Stomach smooth muscle (tissue), 2 donors: Measurements from ENCODE around the gene IFT57.

Experiments
- H3K27ac ChIP-seq: one replicate; pipeline ENCODE4 v1.7.0; 2013; ENCODE audit warnings: mild to moderate bottlenecking, low read length, inconsistent platforms
- H3K27me3 ChIP-seq, 2 donors: one replicate each; pipeline ENCODE4 v1.7.0; 2013; ENCODE audit warnings: low read length in 2 of 2; ENCODE audit not compliant: insufficient read depth in 2 of 2, control insufficient read depth in 1 of 2
- H3K36me3 ChIP-seq, 2 donors: one replicate each; pipeline ENCODE4 v1.7.0; 2013; ENCODE audit warnings: low read length in 2 of 2; ENCODE audit not compliant: control insufficient read depth in 2 of 2, insufficient read depth in 2 of 2
- H3K4me1 ChIP-seq: one replicate; pipeline ENCODE4 v1.7.0; 2013; ENCODE audit warnings: low read length; ENCODE audit not compliant: control insufficient read depth, insufficient read depth
- H3K4me3 ChIP-seq, 2 donors: one replicate each; pipeline ENCODE4 v1.7.0; 2013; ENCODE audit warnings: low read length in 2 of 2
- H3K9ac ChIP-seq, 2 donors: one replicate each; pipeline ENCODE4 v1.7.0; 2013; ENCODE audit warnings: low read length in 2 of 2, mild to moderate bottlenecking in 1 of 2
- H3K9me3 ChIP-seq, 2 donors: one replicate each; pipeline ENCODE4 v1.7.0; 2013; ENCODE audit warnings: low read length in 2 of 2; ENCODE audit not compliant: control insufficient read depth in 2 of 2
- donor health status: healthy.
- donor health status: Pancreatic carcinoma.

Gene IFT57

DNA sequence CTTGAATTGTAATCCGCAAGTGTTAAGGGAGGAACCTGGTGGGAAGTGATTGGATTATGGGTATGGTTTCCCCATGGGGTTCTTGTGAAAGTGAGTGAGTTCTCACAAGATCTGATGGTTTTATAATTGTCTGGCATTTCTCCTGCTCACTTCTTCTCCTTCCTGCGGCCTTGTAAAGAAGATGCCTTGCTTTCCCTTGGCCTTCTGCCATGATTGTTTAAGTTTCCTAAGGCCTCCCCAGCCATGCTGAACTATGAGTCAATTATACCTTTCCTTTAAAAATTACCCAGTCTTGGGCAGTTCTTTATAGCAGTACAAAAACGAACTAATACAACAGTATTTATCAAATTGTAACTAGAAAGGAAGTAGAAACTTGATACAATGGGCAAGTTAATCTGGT lies 31.9 kb downstream of the IFT57 start:
- Histone ChIP-seq H3K4me1 (no peaks in the 10 kb centered on the region), H3K9me3 (no peaks in the 10 kb centered on the region), H3K9ac (no peak overlapping the region), H3K27ac (no peak overlapping the region), H3K27me3 (no peaks in the 10 kb centered on the region), H3K36me3 (peaks cover 5 to 7% of the 10 kb centered on the region in 2 donors), H3K4me3 (no peak overlapping the region)

DNA sequence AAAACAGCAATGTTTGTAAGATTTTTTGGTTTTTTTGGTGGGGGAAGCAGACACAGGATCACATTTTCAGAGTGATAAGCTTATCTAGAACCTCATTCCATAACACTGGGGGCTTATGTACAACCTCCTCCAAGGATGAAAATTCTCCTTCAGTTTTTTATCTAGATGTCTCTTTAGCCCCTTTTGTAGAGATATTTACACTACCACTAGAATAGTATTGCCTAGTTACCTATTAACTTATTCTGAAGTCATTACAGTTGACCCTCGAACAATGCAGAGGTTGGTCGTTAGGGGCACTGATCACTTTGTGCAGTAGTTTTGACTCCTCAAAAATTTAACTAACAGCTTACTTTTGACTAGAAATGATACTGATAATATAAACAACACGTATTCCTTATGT lies 32.8 kb downstream of the IFT57 start:
- peaks cover 5 to 7% of the 10 kb centered on the region in 2 donors for H3K36me3 ChIP-seq
- H3K4me1 ChIP-seq: no peaks in the 10 kb centered on the region
- H3K9me3 ChIP-seq: peaks cover 0 to 4% of the 10 kb centered on the region in 2 donors
- no peak overlapping the region for H3K9ac ChIP-seq
- H3K4me3 ChIP-seq: no peak overlapping the region
- H3K27ac ChIP-seq: no peak overlapping the region
- H3K27me3 ChIP-seq: no peaks in the 10 kb centered on the region

DNA sequence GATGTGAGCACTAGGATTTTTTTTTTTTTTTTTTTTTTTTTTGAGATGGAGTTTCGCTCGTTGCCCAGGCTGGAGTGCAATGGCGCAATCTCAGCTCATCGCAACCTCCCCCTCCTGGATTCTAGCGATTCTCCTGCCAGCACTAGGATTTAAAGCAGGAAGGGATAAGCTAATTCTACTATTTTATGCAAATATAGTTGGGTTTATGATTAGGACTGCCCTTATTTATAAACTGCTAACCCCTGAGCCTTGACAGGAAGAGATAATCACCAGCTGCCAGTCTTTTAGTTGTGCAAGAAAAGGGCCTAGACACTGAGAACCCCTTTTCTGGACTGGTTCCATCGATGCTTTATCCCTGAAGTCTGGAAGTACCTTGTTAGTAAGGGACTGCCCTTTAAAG lies 36.7 kb downstream of the IFT57 start:
- Histone ChIP-seq H3K36me3 (peaks cover 3 to 7% of the 10 kb centered on the region in 2 donors), H3K4me1 (no peaks in the 10 kb centered on the region), H3K9me3 (peaks cover 0 to 4% of the 10 kb centered on the region in 2 donors), H3K4me3 (no peak overlapping the region), H3K9ac (no peak overlapping the region), H3K27ac (no peak overlapping the region), H3K27me3 (no peaks in the 10 kb centered on the region)

DNA sequence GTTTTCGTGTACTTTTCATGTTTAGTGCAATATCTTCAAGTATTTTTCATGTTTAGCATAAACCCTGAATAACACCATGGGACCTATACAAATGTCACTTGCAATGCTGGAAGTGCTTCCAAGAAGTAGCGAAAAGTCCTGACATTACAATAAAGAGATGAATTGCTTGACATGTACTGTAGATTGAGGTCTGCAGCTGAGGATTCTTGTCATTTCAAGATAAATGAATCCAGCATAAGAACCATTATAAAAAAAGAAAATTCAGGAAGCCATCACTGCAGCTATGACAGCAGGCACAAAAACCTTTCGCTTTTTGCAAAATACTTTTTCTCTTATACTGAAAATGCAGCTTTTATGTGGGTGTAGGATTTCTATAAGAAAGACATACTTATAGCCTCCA lies 37.4 kb downstream of the IFT57 start:
- Histone ChIP-seq H3K36me3 (peaks cover under 1 to 3% of the 10 kb centered on the region in 2 donors), H3K9ac (no peak overlapping the region), H3K27ac (no peak overlapping the region), H3K9me3 (peaks cover 0 to 4% of the 10 kb centered on the region in 2 donors), H3K4me1 (no peaks in the 10 kb centered on the region), H3K27me3 (no peaks in the 10 kb centered on the region), H3K4me3 (no peak overlapping the region)

DNA sequence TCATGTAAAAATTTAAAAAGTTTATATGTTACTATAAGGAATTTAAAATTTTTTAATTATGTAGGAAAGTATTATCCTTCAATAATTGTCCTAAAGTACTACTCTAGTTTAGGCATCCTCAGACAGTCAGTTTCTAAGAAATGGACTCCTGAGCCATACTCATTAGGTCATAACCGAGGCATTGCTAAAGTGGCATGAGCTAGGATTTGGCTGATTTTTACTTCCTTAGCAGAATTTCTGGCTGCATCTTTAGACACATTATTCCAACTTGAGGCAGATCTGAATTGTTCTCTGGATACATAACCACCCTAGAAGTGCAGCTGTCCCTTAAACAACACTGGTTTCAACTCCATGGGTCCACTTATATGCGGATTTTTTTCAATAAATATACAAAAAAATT lies 38.3 kb downstream of the IFT57 start:
- Histone ChIP-seq H3K27ac (no peak overlapping the region), H3K4me3 (no peak overlapping the region), H3K9me3 (peaks cover 0 to 4% of the 10 kb centered on the region in 2 donors), H3K27me3 (no peaks in the 10 kb centered on the region), H3K4me1 (no peaks in the 10 kb centered on the region), H3K36me3 (peaks cover 0 to 3% of the 10 kb centered on the region in 2 donors), H3K9ac (no peak overlapping the region)

DNA sequence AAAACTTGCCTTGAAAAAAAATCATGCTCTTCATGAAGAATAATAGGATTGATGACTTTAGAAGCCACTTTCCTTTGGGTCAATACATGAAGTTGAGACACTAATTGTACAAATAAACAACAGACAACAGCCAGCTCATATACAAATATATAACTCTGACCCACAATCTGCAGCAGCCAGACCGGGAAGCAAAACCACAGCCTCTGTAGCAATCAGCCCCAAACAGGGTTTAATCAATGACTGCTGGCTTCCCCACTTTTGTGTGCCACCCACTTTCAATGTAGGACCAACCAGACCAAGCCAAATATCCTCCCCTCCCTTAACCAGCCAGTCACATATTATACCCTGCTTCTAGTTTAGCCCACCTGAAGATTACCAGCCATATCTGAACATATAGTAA lies 39.0 kb downstream of the IFT57 start:
- H3K36me3 ChIP-seq: peaks cover 0 to 3% of the 10 kb centered on the region in 2 donors
- H3K27me3 ChIP-seq: no peaks in the 10 kb centered on the region
- H3K4me3 ChIP-seq: no peak overlapping the region
- H3K9me3 ChIP-seq: peaks cover 0 to 4% of the 10 kb centered on the region in 2 donors
- H3K27ac ChIP-seq: no peak overlapping the region
- H3K4me1 ChIP-seq: no peaks in the 10 kb centered on the region
- no peak overlapping the region for H3K9ac ChIP-seq

DNA sequence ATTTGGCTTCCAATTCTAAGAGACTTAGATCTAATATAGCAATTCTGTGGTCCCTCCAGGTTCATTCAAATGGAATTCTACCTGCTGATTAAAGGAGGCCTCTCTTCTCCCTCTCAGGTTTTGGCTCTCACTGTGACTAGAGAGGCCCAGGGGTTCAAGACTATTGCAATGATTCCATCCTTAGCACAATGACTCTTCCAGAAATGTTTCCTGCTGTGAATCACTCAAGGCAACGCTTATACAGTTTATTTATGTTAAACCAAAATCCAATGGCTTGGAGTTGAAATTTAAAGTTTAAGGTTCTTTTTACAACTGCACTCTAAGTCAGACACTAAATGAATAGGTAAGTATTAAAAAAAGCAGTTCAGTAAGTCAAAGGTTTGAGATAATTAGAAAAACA lies 39.9 kb downstream of the IFT57 start:
- no peak overlapping the region for H3K27ac ChIP-seq
- no peaks in the 10 kb centered on the region for H3K4me1 ChIP-seq
- peaks cover 0 to 4% of the 10 kb centered on the region in 2 donors for H3K9me3 ChIP-seq
- peaks cover 0 to 3% of the 10 kb centered on the region in 2 donors for H3K36me3 ChIP-seq
- H3K27me3 ChIP-seq: no peaks in the 10 kb centered on the region
- H3K9ac ChIP-seq: no peak overlapping the region
- no peak overlapping the region for H3K4me3 ChIP-seq

DNA sequence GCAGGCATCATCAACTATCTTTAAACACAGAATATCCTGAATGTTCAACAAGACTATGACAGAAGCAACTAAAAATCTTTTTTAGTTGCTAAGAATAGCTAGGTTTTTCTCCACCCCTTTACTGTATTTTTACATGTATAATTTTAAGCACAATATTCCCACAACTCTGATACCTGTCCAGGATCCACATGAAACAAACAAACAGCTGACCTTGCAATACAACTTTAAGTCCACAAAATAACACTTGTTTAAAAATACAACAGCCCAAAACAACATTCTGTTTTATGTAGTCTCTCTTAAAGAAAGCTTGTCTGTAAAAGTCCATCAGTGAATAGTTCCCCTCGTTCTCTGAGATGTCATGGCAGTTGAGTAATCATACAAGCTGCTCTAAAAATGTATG lies 41.1 kb downstream of the IFT57 start:
- no peak overlapping the region for H3K9ac ChIP-seq
- H3K27ac ChIP-seq: no peak overlapping the region
- H3K9me3 ChIP-seq: peaks cover 0 to 4% of the 10 kb centered on the region in 2 donors
- no peaks in the 10 kb centered on the region for H3K27me3 ChIP-seq
- H3K4me3 ChIP-seq: no peak overlapping the region
- no peaks in the 10 kb centered on the region for H3K4me1 ChIP-seq
- H3K36me3 ChIP-seq: peaks cover 0 to 2% of the 10 kb centered on the region in 2 donors

DNA sequence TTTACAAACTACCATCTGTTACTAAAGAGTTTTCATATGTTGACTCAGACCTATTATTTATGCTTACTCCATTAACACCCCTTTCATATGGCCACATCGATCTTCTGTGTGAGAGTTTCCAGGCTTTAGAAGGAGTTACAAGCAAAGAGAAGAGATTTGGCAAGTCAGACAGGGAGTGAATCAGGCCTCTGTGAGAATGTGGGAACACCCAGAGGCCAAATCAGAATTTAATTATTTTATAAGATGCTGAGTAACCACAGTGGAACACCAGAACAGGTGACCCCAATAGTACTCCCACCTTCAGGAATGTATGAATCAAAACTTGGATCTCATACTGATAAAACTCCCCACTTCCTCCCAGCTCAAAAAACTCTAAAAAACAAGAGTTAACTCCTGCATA lies 42.0 kb downstream of the IFT57 start:
- no peaks in the 10 kb centered on the region for H3K4me1 ChIP-seq
- H3K27ac ChIP-seq: no peak overlapping the region
- no peaks in the 10 kb centered on the region for H3K36me3 ChIP-seq
- H3K9ac ChIP-seq: peak overlapping the region in 1 of 2 donors; percentile 13
- H3K9me3 ChIP-seq: peaks cover 0 to 2% of the 10 kb centered on the region in 2 donors
- H3K27me3 ChIP-seq: no peaks in the 10 kb centered on the region
- no peak overlapping the region for H3K4me3 ChIP-seq

DNA sequence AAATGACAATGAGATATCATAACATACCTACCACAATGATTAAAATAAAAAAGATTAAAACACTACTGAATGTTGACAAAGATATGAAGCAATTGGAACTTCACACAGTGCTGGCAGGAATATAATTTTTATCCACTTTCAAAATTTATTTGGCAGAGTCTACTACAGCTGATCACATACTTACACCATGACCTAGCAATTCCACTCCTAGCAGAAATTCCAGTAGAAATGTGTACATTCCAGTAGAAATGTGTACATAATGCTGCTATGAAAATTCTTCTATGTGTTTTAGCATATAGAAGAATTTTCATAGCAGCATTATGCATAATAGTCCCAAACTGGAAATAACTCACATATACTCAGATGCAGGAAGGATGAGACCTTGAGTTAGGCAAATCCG lies 43.5 kb downstream of the IFT57 start:
- no peaks in the 10 kb centered on the region for H3K4me1 ChIP-seq
- H3K9ac ChIP-seq: no peak overlapping the region
- no peaks in the 10 kb centered on the region for H3K27me3 ChIP-seq
- no peaks in the 10 kb centered on the region for H3K36me3 ChIP-seq
- no peaks in the 10 kb centered on the region for H3K9me3 ChIP-seq
- no peak overlapping the region for H3K27ac ChIP-seq
- H3K4me3 ChIP-seq: no peak overlapping the region

DNA sequence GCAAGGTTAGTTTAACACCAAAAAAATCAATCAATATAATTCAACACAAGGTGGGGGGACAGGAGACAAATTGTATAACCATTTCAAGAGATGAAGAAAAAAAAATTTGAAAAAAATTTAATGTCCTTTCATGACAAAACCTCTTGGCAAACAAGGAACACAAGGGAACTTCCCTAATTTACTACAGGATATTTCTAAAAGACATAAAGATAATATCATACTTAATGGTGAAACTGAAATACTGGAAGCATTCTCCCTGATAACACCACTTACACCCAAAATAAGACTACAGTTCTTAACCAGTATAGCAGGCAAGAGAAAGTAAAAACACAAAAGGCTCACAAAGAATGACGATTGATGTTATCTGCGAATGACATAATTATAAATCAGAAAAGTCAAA lies 44.7 kb downstream of the IFT57 start:
- Histone ChIP-seq H3K9ac (no peak overlapping the region), H3K27ac (no peak overlapping the region), H3K4me3 (no peak overlapping the region), H3K4me1 (no peaks in the 10 kb centered on the region), H3K27me3 (no peaks in the 10 kb centered on the region), H3K9me3 (no peaks in the 10 kb centered on the region), H3K36me3 (no peaks in the 10 kb centered on the region)
